Testis (tissue), 2 donors: ENCODE results near the gene MAPKAPK5.

Source experiments
- POLR2A ChIP-seq: fragments of 450-650 bp; IDR thresholded peaks from one replicate; pipeline ENCODE4 v1.6.1; 2017; ENCODE audit warnings: antibody characterized with exemption, mild to moderate bottlenecking, moderate library complexity
- TF ChIP-seq, protein P1 (sequence below), 3 experiments: fragments of 450-650 bp in 2 of 3; fragments of 200-600 bp in 1 of 3; sonication (generic) in 1 of 3; IDR thresholded peaks; one replicate each; pipeline ENCODE4 v1.5.1; 2016 to 2019; ENCODE audit warnings: antibody characterized with exemption in 3 of 3, mild to moderate bottlenecking in 2 of 3, moderate library complexity in 1 of 3

DNA sequence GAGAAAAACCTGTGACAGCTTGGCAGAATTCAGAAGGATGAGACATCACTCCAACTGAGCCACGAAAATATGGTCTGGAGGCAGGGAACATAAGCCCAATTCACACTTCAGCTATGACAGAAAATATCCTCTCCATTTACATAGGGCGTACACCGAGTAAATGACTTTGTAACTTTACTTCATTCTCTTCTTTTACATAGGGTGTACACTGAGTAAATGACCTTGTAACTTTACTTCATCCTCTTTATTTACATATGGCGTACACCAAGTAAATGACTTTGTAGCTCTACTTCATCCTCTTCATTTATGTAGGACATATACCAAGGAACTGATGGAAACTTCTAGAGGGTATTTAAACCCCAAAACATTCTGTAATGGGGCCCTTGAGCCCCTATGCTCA is 14.1 kb upstream of the MAPKAPK5 start:
- TF ChIP-seq, protein P1, sequence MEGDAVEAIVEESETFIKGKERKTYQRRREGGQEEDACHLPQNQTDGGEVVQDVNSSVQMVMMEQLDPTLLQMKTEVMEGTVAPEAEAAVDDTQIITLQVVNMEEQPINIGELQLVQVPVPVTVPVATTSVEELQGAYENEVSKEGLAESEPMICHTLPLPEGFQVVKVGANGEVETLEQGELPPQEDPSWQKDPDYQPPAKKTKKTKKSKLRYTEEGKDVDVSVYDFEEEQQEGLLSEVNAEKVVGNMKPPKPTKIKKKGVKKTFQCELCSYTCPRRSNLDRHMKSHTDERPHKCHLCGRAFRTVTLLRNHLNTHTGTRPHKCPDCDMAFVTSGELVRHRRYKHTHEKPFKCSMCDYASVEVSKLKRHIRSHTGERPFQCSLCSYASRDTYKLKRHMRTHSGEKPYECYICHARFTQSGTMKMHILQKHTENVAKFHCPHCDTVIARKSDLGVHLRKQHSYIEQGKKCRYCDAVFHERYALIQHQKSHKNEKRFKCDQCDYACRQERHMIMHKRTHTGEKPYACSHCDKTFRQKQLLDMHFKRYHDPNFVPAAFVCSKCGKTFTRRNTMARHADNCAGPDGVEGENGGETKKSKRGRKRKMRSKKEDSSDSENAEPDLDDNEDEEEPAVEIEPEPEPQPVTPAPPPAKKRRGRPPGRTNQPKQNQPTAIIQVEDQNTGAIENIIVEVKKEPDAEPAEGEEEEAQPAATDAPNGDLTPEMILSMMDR (IDR thresholded peaks at IDR 0.05), result no peak
- no peak for TF ChIP-seq POLR2A
